ENCODE measurements around the gene MLYCD.

Gene MLYCD

GRCh38 chr16:83935858-83936255 is 36.9 kb downstream of the MLYCD start:
- H3K27ac ChIP-seq, result peak overlapping the region; percentile 54
- ChIA-PET POLR2A (ENCODE audit: low non-redundant PET) (interaction anchor here (0.6 kb wide), 1 partner anchor 82 kb away, joined by 3 read pairs; no protein-coding TSS in a partner anchor), CTCF (interaction anchor here (1.0 kb wide), 1 partner anchor 21 kb away, joined by 4 read pairs; no protein-coding TSS in a partner anchor)
- TF ChIP-seq, protein P1, sequence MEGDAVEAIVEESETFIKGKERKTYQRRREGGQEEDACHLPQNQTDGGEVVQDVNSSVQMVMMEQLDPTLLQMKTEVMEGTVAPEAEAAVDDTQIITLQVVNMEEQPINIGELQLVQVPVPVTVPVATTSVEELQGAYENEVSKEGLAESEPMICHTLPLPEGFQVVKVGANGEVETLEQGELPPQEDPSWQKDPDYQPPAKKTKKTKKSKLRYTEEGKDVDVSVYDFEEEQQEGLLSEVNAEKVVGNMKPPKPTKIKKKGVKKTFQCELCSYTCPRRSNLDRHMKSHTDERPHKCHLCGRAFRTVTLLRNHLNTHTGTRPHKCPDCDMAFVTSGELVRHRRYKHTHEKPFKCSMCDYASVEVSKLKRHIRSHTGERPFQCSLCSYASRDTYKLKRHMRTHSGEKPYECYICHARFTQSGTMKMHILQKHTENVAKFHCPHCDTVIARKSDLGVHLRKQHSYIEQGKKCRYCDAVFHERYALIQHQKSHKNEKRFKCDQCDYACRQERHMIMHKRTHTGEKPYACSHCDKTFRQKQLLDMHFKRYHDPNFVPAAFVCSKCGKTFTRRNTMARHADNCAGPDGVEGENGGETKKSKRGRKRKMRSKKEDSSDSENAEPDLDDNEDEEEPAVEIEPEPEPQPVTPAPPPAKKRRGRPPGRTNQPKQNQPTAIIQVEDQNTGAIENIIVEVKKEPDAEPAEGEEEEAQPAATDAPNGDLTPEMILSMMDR (conservative IDR thresholded peaks at IDR 0.05; ENCODE audit: low read depth), result no peak
- no peak for DNase-seq (ENCODE audit: low spot score)

DNA sequence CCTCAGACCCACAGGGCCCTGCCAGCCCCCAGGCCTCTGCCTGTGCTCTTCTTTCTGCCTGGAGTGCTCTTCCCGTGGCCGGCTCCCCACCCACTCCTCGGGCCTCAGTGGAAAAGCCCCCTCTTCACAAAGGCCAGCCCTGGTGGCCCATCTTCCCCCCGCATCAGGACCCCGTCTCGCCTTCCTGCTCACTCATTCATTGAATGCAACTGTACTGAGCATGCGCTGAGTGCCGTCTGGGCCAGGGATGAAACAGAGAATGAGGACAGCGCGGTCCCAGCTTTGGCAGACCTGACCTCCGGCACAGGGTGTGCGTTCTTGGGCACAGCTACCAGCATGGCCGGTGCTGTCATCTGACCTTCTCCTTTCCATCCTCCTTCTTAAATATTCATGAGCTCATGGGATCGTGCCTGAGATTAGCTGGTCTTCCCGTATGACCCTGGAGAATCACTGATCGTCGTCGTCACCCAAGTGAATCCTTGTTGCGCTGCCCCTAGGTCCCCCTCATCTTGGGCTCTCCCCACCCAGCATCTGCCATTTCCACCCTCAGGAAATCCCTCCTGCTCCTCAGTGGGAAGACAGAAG is 37.8 kb downstream of the MLYCD start:
- no peak for DNase-seq (ENCODE audit: low spot score)
- TF ChIP-seq, protein P1 (conservative IDR thresholded peaks at IDR 0.05; ENCODE audit: low read depth), result no peak
- ChIA-PET POLR2A (ENCODE audit: low non-redundant PET) (interaction anchor here (0.6 kb wide), 1 partner anchor 82 kb away, joined by 3 read pairs; no protein-coding TSS in a partner anchor), CTCF (interaction anchor here (0.6 to 1.0 kb wide), 2 partner anchors 20 to 33 kb away, joined by 3 to 4 read pairs; no protein-coding TSS in a partner anchor)
- peak overlapping the region; percentile 54 for H3K27ac ChIP-seq

- ChIA-PET CTCF (interaction anchor here (0.6 kb wide), 2 partner anchors 33 to 218 kb away, joined by 3 read pairs; no protein-coding TSS in a partner anchor), POLR2A (ENCODE audit: low non-redundant PET) (no interaction called here)
- DNase-seq (ENCODE audit: low spot score), result no peak
- no peak overlapping the region for H3K27ac ChIP-seq
- TF ChIP-seq, protein P1 (conservative IDR thresholded peaks at IDR 0.05; ENCODE audit: low read depth), result no peak
Measured at GRCh38 chr16:83937267-83937666, 38.4 kb downstream of the MLYCD start.

GRCh38 chr16:83937922-83938885 is 39.3 kb downstream of the MLYCD start:
- POLR2A ChIA-PET (ENCODE audit: low non-redundant PET), result no interaction called here
- DNase-seq (ENCODE audit: low spot score), result no peak
- no peak overlapping the region for H3K27ac ChIP-seq
- TF ChIP-seq, protein P1 (conservative IDR thresholded peaks at IDR 0.05; ENCODE audit: low read depth), result no peak
- CTCF ChIA-PET, result interaction anchor here (0.6 kb wide), 1 partner anchor 74 kb away, joined by 5 read pairs; no protein-coding TSS in a partner anchor

DNA sequence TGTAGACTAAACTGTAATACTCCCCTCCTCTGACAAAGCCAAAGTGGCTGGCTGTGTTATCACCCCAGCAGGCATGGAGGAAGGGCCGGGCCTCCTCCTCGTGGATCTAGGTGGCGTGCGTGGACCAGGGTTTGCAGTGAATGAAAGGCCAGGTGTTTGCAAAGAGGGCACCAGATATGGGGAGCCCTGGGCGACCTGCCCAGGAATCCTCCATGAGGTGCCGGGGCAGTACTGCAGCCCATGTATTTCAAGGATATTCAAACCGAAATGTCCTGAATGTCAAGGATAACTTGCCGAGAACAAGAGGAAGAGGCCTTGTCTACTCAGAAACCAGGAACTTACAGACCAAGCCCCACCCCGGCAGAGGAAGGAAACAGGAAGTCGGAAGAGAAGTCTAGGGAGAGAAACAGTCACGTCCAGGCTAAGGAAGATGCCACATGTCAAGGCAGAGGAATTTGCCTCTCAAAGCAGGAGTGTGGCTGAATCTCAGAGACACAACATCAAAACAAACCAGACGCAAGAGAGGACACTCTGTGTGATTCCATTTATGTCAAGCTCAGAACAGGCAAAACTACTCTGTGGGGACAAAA is 40.4 kb downstream of the MLYCD start:
- no peak for DNase-seq (ENCODE audit: low spot score)
- H3K27ac ChIP-seq, result peak overlapping the region; percentile 19; the same call in 1 of the 2 replicates
- TF ChIP-seq, protein P1 (conservative IDR thresholded peaks at IDR 0.05; ENCODE audit: low read depth), result no peak
- ChIA-PET CTCF (no interaction called here), POLR2A (ENCODE audit: low non-redundant PET) (no interaction called here)

GRCh38 chr16:83940119-83940518 is 41.2 kb downstream of the MLYCD start:
- ChIA-PET CTCF (no interaction called here), POLR2A (ENCODE audit: low non-redundant PET) (no interaction called here)
- H3K27ac ChIP-seq, result no peak overlapping the region
- TF ChIP-seq, protein P1 (conservative IDR thresholded peaks at IDR 0.05; ENCODE audit: low read depth), result no peak
- DNase-seq (ENCODE audit: low spot score), result no peak

Data from RWPE1 (cell line).